H7 (cell line): Measurements from ENCODE around the gene C1QTNF1. TPM values are rescaled to one million over a fixed set of nuclear protein-coding genes. Genes with fewer than 3 reads are reported as not detected.

ENCODE experiments used
- DNase-seq: peaks from one replicate; pipeline ENCODE4 v3.0.0; 2012
- H3K27me3 ChIP-seq: 2 replicates; pipeline ENCODE4 v1.6.0; 2011; ENCODE audit warnings: mild to moderate bottlenecking, low read length; ENCODE audit not compliant: control insufficient read depth, insufficient read depth
- H3K36me3 ChIP-seq: replicated peaks from 2 replicates; pipeline ENCODE4 v1.5.1; 2011; ENCODE audit warnings: low read length; ENCODE audit not compliant: control insufficient read depth, insufficient read depth
- H3K4me3 ChIP-seq: 2 replicates; pipeline ENCODE4 v1.5.1; 2011; ENCODE audit warnings: low read depth, mild to moderate bottlenecking, control low read depth, low read length, moderate library complexity; ENCODE audit not compliant: insufficient read depth
- total RNA-seq: library from RNA; depleted of rRNA; stranded (reverse); fragments of >200 nt; shearing (Covaris generic); gene quantifications from 2 replicates; pipeline ENCODE4 v1.2.3, GENCODE V29; 2014

Gene C1QTNF1
- total RNA-seq, 1 experiment from 2014 or later: 0.28 TPM

DNA sequence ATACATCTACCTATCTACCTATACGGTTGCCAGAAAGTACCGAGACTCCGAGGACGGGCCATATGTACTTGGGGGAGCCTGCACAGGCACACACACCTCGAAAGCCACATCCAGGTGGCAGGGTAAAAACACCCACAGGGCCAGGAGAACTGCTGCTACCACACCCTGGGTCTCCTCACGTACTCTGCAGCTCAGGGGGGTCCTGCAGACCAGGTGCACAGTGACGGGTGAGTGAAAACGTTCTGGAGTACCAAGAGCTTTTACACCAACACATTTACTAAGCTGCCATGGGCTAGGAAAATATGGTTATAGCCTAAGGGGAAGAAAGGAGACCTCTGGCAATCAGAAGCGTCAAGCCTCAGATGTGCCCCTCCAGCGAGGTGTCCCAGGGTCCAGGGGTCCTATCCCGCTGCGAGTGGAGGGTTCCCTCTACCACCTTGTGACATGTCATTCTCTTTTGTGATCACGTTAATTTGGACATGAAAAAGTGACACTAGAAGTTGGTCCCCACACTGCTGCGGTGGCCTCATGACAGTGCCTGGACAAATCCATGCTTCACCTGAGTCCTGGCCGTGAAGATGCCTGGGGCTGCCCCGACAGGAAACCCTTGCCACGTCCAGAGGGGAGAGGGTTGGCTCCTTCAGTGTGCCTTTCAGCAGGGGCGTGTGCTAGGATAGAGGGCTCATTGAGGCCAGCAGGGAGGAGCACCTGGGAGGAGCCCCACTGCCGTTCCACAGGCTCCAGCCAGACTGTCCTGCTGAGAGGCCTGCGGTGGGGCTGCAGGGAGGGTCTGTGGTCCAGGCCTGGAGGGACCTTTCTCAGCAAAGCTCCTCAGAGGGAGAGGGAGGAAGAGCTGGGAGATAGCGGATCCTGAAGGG is 16.2 kb upstream of the C1QTNF1 start:
- peaks cover 40% of the 10 kb centered on the region for H3K27me3 ChIP-seq
- peak; percentile 21 for DNase-seq
- no peak overlapping the region for H3K4me3 ChIP-seq
- H3K36me3 ChIP-seq: no peaks in the 10 kb centered on the region

DNA sequence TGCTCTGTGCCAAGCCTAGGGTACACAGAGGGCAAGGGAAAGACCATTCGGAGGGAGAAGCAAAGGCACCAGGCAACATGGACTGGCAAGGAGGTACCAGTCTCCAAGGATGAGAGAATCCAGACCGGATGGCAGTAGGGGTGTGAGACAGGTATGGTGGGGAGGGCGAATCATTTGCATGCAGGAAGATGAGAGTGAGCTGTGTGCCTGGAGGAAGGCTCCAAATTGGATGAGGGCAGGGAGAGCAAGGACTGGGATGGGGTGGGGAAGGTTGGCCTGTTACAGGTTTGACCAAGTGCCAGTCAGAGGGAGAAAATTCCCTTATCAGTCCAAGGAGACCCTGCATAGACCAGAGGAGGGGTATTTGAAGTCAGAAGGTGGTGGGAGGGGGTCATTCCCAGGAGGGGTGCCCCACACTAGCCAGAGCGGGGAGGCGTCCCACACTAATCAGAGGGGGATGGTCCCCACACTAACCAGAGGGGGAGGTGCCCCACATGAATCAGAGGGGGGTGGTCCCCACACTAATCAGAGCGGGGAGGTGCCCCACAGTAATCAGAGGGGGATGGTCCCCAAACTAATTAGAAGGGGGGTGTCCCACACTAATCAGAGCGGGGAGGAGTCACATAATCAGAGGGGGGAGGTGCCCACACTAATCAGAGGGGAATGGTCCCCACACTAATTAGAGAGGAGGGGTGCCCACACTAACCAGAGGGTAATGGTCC is 15.1 kb upstream of the C1QTNF1 start:
- no peaks in the 10 kb centered on the region for H3K36me3 ChIP-seq
- H3K27me3 ChIP-seq: peaks cover 32% of the 10 kb centered on the region
- peak; percentile 49 for DNase-seq
- H3K4me3 ChIP-seq: peak overlapping the region; percentile 67

DNA sequence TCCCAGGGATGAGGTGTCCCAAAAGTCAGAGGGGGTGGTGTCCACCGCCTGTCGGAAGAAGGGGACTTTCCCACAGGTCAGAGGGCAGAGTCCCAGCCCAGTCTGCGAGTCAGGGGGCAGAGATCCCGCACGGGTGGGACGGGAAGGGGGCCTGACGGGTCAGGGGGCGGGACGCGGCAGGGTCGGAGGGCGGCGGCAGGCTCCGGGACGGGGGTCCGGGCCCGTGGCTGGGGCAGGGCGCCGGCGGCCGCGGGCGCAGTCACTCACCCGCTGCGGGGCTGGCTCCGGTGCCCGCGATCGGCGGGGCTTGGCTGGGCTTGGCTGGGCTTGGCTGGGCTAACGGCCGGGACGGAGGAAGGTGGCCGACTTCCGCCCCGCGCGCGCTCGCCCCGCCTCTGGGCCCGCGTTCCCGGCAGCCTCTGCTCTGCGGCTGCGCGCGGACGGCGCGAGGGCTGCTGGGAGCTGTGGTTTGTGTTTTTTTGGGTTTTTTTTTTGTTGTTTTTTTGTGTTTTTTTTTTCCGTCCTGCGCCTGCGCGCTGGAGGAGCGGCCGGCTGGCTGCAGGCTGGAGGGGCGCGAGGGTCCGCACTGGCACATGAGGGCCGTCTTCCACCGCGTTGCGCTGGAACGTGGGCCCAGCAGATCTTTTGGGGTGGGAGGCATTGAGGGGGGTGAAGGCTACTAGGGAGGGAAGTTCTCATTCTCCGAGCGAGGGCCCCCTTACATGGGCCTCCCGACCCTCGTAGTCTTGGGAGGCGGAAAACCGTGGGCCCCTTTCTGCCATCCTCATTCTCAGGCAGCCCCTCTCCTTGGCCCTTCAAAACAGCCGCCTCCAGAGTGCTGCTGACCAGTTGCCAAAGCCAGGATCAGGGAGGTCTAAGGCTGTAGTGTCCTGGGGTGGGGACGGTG is 14.3 kb upstream of the C1QTNF1 start, which contains the start of gene CANT1:
Gene CANT1, minus strand, starts transcription at position 368 of the 907 bp plus-strand sequence. CDS start 12,142 bp downstream, outside the sequence.
- Histone ChIP-seq H3K27me3 (peaks cover 32% of the 10 kb centered on the region), H3K36me3 (no peaks in the 10 kb centered on the region), H3K4me3 (peak within 1 kb of the TSS; percentile 67)
- DNase-seq: peak; percentile 99

DNA sequence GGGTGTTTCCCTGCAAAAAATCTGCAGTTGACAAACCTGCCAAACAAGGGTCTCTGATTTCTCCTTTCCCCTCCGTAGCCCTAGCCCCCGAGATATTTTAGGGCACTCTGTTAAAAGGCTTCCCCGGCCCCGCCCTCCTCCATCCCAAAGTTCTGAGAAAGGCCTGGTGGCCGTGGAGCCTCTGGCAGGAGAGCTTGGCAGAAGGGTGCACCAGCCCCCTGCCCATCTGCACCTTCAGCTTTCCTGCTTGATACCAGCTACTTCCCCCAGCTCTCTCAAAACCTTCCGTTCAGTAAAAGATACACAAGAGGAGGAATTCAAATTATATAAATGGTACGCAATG is 13.7 kb upstream of the C1QTNF1 start:
- no peaks in the 10 kb centered on the region for H3K36me3 ChIP-seq
- H3K27me3 ChIP-seq: peaks cover 32% of the 10 kb centered on the region
- H3K4me3 ChIP-seq: peak overlapping the region; percentile 34
- no peak for DNase-seq

DNA sequence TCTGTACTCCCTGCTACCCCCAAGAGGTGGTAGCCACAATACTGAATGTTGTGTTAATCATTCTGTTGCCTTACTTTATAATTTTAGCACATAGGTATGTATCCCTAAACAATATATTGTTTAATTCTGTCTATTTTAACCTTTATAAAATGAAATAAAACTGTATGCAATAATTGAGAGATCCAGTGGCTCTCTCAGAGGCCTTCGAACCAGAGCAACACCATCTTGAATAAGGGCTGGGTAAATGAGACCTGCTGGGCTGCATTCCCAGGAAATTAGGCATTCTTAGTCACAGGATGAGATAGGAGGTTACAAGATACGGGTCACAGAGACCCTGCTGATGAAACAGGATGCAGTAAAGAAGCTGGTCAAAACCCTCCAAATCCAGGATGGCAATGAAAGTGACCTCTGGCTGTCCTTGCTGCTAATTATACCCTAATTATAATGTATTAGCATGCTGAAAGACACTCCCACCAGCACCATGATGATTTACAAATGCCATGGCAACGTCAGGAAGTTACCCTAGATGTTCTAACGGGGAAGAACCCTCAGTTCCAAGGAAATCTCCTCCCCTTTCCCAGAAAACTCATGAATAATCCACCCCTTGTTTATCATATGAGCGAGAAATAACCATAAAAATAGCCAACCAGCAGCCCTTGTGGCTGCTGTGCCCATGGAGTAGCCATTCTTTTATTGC is 12.4 kb upstream of the C1QTNF1 start:
- Histone ChIP-seq H3K36me3 (no peaks in the 10 kb centered on the region), H3K4me3 (no peak overlapping the region), H3K27me3 (peaks cover 18% of the 10 kb centered on the region)
- DNase-seq: no peak

DNA sequence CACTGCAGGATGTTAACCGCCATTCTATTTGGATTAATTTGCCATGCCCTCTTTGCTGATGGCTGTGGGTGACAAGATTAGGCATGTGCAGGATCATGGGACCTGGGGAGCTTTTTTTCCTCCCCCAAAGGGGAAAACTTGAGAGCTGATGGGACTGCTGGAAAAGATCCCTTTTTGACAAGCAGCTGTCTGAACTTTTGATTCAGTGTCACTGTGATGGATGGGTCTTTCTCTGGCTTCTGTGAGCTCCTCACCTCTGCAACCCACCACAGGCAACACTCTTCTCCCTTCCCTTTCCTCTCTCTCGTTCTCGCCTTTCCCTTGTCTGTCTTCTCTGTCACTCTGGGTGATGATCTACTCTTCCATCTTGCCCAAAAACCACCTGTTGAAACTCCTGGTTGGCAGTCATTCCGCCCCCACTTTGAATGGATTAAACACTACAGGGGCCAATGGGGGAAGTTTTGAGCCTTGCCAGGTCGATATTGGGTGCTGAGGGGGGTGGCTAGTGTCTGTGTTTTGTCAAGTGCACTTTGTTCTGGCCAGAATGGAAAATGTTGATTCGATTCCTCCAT is 11.3 kb upstream of the C1QTNF1 start:
- DNase-seq: no peak
- Histone ChIP-seq H3K4me3 (no peak overlapping the region), H3K27me3 (peaks cover 15% of the 10 kb centered on the region), H3K36me3 (no peaks in the 10 kb centered on the region)

DNA sequence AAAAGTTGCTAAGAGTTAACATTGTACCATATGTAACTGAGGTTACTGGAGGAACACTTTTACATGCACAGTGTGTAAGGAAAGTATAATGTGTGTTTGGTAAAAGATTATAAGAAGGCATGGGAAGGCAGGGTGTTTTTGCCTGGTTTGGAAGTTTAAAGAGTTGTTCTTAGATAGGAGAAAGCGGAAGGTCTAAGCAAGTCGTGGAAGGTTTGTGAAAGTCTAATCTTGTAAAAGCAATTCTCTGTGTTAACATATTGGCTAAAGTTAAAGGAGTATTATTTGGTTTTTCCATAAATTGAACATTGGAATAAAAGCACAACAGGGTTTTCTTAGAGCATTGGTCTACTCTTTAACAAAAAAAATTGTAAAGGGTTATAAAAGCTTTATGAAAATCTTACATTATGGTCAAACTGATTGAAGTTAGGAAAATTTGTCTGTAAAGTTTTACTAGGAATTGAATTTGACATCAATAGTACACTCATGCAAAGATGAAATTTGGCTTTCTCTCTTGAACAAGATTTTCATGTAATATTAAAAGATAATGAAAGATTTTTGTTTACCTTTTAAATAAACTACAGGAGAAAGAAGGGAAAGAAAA is 9.7 kb upstream of the C1QTNF1 start:
- H3K27me3 ChIP-seq: peaks cover under 1% of the 10 kb centered on the region; the same call in 1 of the 2 replicates
- no peak overlapping the region for H3K4me3 ChIP-seq
- no peak for DNase-seq
- H3K36me3 ChIP-seq: no peaks in the 10 kb centered on the region

DNA sequence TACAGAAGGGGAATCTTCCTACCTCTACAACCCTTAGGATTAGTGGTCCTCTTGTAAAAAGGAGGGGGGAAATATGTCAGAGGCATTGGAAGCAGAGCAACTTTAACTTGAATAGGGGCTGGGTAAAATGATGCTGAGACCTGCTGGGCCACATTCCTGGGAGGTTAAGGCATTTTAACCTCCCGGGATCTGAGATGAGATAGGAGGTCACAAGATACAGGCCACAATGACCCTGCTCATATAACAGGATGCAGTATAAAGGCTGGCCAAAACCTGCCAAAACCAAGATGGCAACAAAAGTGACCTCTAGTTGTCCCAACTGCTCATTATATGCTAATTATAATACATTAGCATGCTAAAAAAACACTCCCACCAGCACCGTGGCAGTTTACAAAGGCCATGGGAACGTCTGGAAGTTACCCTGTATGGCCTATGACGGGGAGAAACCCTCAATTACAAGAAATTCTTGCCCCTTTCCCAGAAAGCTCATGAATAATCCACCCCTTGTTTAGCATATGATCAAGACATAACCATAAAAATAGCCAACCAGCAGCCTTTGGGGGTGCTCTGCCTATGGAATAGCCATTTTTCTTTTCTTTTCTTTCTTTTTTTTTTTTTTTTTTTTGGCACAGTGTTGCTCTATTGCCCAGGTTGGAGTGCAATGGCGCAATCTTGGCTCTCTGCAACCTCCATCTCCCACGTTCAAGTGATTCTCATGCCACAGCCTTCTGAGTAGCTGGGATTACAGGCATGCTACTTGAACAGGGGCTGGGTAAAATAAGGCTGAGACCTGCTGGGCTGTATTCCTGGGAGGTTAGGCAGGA is 6.2 kb upstream of the C1QTNF1 start:
- DNase-seq: peak; percentile 43
- no peak overlapping the region for H3K4me3 ChIP-seq
- H3K36me3 ChIP-seq: no peaks in the 10 kb centered on the region
- H3K27me3 ChIP-seq: peaks cover 16% of the 10 kb centered on the region

DNA sequence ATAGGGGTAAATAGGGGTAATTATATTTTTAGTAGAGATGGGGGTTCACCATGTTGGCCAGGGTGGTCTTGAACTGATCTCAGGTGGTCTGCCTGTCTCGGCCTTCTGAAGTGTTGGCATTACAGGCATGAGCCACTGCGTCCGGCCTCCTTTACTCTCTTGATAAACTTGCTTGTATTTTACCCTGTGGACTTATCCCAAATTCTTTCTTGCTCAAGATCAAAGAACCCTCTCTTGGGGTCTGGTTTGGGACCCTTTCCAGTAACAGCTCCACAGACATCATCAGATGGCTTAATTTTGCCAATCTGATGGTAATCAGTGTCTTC is 5.6 kb upstream of the C1QTNF1 start:
- Histone ChIP-seq H3K27me3 (peaks cover 22% of the 10 kb centered on the region), H3K4me3 (no peak overlapping the region), H3K36me3 (no peaks in the 10 kb centered on the region)
- DNase-seq: no peak

DNA sequence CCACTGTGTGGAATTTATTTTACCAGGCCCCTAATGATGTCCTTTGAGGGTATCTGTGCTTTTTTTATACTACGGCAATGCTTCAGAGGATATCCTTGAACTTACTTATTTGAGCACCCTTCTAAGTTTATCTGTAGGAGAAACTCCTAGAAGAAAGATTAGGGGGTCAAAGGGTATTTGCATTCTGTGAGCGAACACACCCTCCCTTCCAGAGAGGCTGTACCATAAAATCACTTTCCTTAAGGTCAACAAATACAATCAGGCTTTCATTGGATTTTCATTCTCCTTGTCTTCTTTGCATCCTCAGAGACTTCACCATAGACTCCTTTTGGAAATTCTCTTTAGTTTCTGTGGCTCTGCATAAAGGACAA is 4.7 kb upstream of the C1QTNF1 start:
- Histone ChIP-seq H3K4me3 (no peak overlapping the region), H3K36me3 (no peaks in the 10 kb centered on the region), H3K27me3 (peaks cover 31% of the 10 kb centered on the region)
- DNase-seq: no peak

DNA sequence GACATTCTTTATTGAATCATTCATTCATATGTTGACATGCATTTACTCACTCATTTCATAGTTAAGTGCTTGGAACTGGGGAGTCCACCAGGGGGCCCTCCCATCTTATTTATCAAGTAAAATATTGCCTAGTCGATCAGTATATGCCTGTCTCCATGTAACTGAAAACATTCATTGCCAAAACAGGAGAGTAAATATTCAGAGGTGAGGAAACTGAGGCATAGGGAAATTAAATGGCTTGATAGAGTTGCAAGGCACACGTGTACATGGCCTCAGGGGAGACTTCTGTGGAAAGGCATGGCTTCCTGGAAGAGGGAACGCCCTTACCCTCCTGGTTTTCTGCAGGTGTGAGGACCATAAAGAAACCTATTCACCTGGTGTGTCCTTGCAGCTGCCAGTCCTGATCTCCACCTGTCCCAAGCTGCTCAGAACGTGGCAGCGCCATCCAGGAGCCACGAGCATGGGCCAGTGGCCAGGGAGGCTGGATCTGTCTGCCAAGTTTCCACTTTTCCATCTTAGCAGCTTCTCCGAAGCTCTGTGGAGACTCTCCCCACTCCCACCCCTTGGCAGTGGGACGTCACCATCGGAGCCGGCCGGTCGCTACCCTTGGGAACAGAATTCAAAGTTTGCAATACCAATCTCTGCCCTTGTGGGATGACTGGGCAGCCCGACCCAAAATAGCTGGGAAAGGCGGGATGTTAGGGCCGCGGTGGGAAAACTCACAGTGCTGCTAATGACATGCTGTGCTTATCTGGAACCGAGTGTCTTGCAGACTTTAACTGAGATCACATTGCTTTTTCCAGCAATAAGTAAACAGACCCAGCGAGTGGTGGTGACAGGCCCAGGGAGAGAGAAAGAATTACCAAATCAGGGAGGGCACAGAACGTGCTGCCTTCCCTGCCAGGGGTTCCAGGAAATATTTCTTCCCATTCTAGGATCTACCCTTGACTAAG is 4.1 kb upstream of the C1QTNF1 start:
- Histone ChIP-seq H3K36me3 (no peaks in the 10 kb centered on the region), H3K27me3 (peaks cover 38% of the 10 kb centered on the region), H3K4me3 (no peak overlapping the region)
- peak; percentile 68 for DNase-seq

DNA sequence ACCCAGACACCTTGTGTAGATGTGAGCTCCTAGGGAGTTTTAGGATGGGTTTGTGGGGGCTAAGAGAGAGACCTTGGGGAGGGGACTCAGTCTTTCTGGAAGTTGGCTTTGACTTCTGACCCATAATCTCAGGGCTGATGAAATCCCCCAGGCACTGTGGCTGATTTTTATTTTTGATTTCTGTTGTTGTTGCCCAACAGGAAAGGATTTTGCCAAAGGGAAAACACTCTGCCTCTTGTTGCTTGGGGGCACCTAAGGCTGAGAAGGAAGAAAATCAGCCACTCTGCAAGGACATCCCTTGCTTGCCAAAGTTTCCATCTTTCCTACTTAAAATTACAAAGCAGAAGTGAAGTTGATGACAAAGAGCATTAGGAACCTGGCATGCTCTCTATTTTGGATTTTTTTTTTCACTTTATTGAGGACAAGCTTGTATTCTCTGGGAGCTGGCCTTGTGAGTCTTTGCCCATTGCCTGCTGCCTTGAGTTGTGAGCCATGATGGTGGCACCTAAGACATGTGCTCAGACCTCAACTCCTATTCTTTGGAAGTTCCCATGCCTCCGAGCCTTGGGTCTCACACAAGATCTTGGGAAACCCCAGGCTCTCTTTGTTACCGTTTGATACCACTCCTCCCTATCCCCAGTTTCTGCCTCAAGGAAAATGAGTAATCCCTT is 3.2 kb upstream of the C1QTNF1 start:
- Histone ChIP-seq H3K4me3 (no peak overlapping the region), H3K36me3 (no peaks in the 10 kb centered on the region), H3K27me3 (peaks cover 46% of the 10 kb centered on the region)
- DNase-seq: no peak
